IMR-90 (cell line): ENCODE results near the gene RMDN2. TPM values are rescaled to one million over a fixed set of nuclear protein-coding genes. Genes with fewer than 3 reads are reported as not detected.
A peak's percentile ranks its signal among the peaks of the same experiment; 100 is the strongest.
"Not testable (repeated sequence)": the region's sequence is repeated elsewhere in the genome, so short reads cannot be mapped to it uniquely, and the experiment has no call there.

Experiments
- ATAC-seq: fragments of 200-7000 bp; cut with Tn5 transposase; 2 replicates; pipeline ENCODE4 v1.9.1; 2020; ENCODE audit warnings: low read depth, mild to moderate bottlenecking, moderate library complexity
- BruUV-seq: library from RNA; stranded (reverse); fragments of 400-500 nt; replicated peaks from 2 replicates; lab custom pipeline; 2021; lab: Mats Ljungman, UMichigan
- CTCF ChIA-PET: fragments of 300-600 bp; formaldehyde crosslinking; extraction: SDS; loops from one replicate; lab custom pipeline; 2021; ENCODE audit warnings: antibody characterized with exemption; lab: Yijun Ruan, JAX
- POLR2A ChIA-PET: fragments of 300-600 bp; sonication (Branson Sonifier 250); formaldehyde crosslinking; loops from one replicate; lab custom pipeline; 2022; ENCODE audit warnings: antibody characterized with exemption; ENCODE audit not compliant: unreplicated experiment; lab: Charles Lee
- DNase-seq: peaks from one replicate; pipeline ENCODE4 v3.0.0; 2013
- H2AFZ ChIP-seq: replicated peaks from 2 replicates; pipeline ENCODE3; 2013; ENCODE audit warnings: low read length, mild to moderate bottlenecking; ENCODE audit not compliant: poor library complexity
- H2AK5ac ChIP-seq: 2 replicates; pipeline ENCODE4 v1.6.1; 2013; ENCODE audit warnings: low read depth, low read length, inconsistent platforms
- H2AK9ac ChIP-seq: replicated peaks from 2 replicates; pipeline ENCODE3; 2013; ENCODE audit warnings: mild to moderate bottlenecking, low read depth, low read length, moderate library complexity; ENCODE audit not compliant: poor library complexity
- H2BK120ac ChIP-seq: 2 replicates; pipeline ENCODE4 v1.6.1; 2013; ENCODE audit warnings: low read depth, low read length, inconsistent platforms
- H2BK15ac ChIP-seq: 3 replicates; pipeline ENCODE4 v1.6.1; 2013; ENCODE audit warnings: low read depth, low read length, inconsistent platforms
- H2BK20ac ChIP-seq: 2 replicates; pipeline ENCODE4 v1.6.1; 2013; ENCODE audit warnings: low read depth, mild to moderate bottlenecking, inconsistent platforms, low read length, moderate library complexity
- H2BK5ac ChIP-seq: 2 replicates; pipeline ENCODE4 v1.6.1; 2013; ENCODE audit warnings: mild to moderate bottlenecking, low read depth, low read length, inconsistent platforms; ENCODE audit not compliant: poor library complexity, severe bottlenecking
- H3K14ac ChIP-seq: replicated peaks from 2 replicates; pipeline ENCODE4 v1.6.1; 2013; ENCODE audit warnings: low read depth, low read length, inconsistent platforms
- H3K18ac ChIP-seq: 2 replicates; pipeline ENCODE4 v1.6.1; 2013; ENCODE audit warnings: low read depth, low read length, control low read depth
- H3K23ac ChIP-seq: 2 replicates; pipeline ENCODE4 v1.6.1; 2013; ENCODE audit warnings: low read depth, low read length, inconsistent platforms
- H3K27ac ChIP-seq: 2 replicates; pipeline ENCODE4 v1.5.1; 2013; ENCODE audit warnings: mild to moderate bottlenecking, control low read depth, low read length; ENCODE audit not compliant: insufficient read depth
- H3K27me3 ChIP-seq: 2 replicates; pipeline ENCODE4 v1.6.1; 2013; ENCODE audit warnings: low read length; ENCODE audit not compliant: control insufficient read depth, insufficient read depth
- H3K36me3 ChIP-seq: 2 replicates; pipeline ENCODE4 v1.6.1; 2013; ENCODE audit warnings: low read length, mixed read lengths; ENCODE audit not compliant: control insufficient read depth, insufficient read depth
- H3K4ac ChIP-seq: 2 replicates; pipeline ENCODE4 v1.6.1; 2013; ENCODE audit warnings: low read depth, low read length, inconsistent platforms
- H3K4me1 ChIP-seq: 2 replicates; pipeline ENCODE4 v1.6.1; 2013; ENCODE audit warnings: low read length, mixed read lengths; ENCODE audit not compliant: control insufficient read depth, insufficient read depth
- H3K4me2 ChIP-seq: 2 replicates; pipeline ENCODE4 v1.6.1; 2013; ENCODE audit warnings: low read depth, mild to moderate bottlenecking, control low read depth, low read length, moderate library complexity
- H3K4me3 ChIP-seq: 2 replicates; pipeline ENCODE4 v1.5.1; 2013; ENCODE audit warnings: low read depth, mild to moderate bottlenecking, control low read depth, low read length, moderate library complexity; ENCODE audit not compliant: insufficient read depth
- H3K56ac ChIP-seq: 2 replicates; pipeline ENCODE4 v1.6.1; 2013; ENCODE audit warnings: low read length, inconsistent platforms; ENCODE audit not compliant: insufficient read depth; ENCODE audit errors: extremely low read depth
- H3K79me1 ChIP-seq, 2 experiments: 2 replicates each; pipeline ENCODE4 v1.6.1; 2013; ENCODE audit warnings: low read length in 2 of 2, inconsistent platforms in 1 of 2, low read depth in 1 of 2
- H3K9ac ChIP-seq: 2 replicates; pipeline ENCODE4 v1.6.1; 2013; ENCODE audit warnings: low read depth, low read length, control low read depth
- H3K9me1 ChIP-seq: 2 replicates; pipeline ENCODE4 v1.6.1; 2013; ENCODE audit warnings: low read length, inconsistent platforms; ENCODE audit not compliant: insufficient read depth
- H3K9me3 ChIP-seq: 2 replicates; pipeline ENCODE4 v1.6.1; 2013; ENCODE audit warnings: low read length; ENCODE audit not compliant: control insufficient read depth, insufficient read depth
- H4K20me1 ChIP-seq: 2 replicates; pipeline ENCODE4 v1.6.1; 2013; ENCODE audit warnings: low read length, inconsistent platforms; ENCODE audit not compliant: insufficient read depth
- H4K5ac ChIP-seq: 2 replicates; pipeline ENCODE4 v1.6.1; 2013; ENCODE audit warnings: mild to moderate bottlenecking, low read depth, low read length, control low read depth
- H4K8ac ChIP-seq, 2 experiments: 2 replicates each; pipeline ENCODE4 v1.6.1; 2013; ENCODE audit warnings: low read depth in 2 of 2, low read length in 2 of 2, control low read depth in 1 of 2, inconsistent platforms in 1 of 2
- H4K91ac ChIP-seq: 2 replicates; pipeline ENCODE4 v1.6.1; 2013; ENCODE audit warnings: low read depth, low read length, inconsistent platforms; ENCODE audit not compliant: insufficient read depth
- WGBS, 2 experiments: methylation state at CpG; one replicate each; pipeline versions ENCODE4 v1.1.5 to v1.1.7; 2013; ENCODE audit warnings: missing lambda C conversion rate in 2 of 2; ENCODE audit not compliant: insufficient read length in 1 of 2; ENCODE audit errors: extremely low coverage in 2 of 2; 5-methylcytosine and 5-hydroxymethylcytosine counted together
- dilution Hi-C: fragments of 300-500 bp; cut with HindIII; formaldehyde crosslinking; loops from one replicate; pipeline ENCODE4 v1.14.3; 2018; ENCODE audit warnings: low sequenced_read_pairs; ENCODE audit not compliant: unreplicated experiment
- in situ Hi-C: fragments of 300-500 bp; cut with MboI; formaldehyde crosslinking; loops from 3 replicates; pipeline ENCODE4 v1.14.3; 2019; ENCODE audit warnings: low sequenced_read_pairs, inconsistent platforms, mixed read lengths
- intact Hi-C: fragments of 100-400 bp; cut with micrococcal nuclease; formaldehyde crosslinking; loops from 2 replicates; pipeline ENCODE4 v1.10.0; 2022
- polyA plus RNA-seq, 3 experiments: library from polyadenylated mRNA; depleted of rRNA; stranded (reverse); fragments of >200 nt; gene quantifications; 2 replicates each; pipeline ENCODE4 v1.2.3, GENCODE V29; 2012; ENCODE audit warnings: low replicate concordance in 1 of 3
- total RNA-seq: library from RNA; depleted of rRNA; stranded (reverse); fragments of >200 nt; gene quantifications from 2 replicates; pipeline ENCODE4 v1.2.3, GENCODE V29; 2012

The RMDN2 gene
- total and polyA plus RNA-seq, 2 of the 4 experiments (the other 2 are of a cell fraction): 2.3 to 3.0 TPM

DNA sequence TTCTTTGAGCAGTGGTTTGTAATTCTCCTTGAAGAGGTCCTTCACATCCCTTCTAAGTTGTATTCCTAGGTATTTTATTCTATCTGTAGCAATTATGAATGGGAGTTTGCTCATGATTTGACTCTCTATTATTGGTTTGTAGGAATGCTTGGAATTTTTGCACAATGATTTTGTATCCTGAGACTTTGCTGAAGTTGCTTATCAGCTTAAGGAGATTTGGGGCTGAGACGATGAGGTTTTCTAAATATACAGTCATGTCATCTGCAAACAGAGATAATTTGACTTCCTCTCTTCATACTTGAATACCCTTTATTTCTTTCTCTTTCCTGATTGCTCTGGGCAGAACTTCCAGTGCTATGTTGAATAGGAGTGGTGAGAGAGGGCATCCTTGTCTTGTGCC lies 12.5 kb downstream of the RMDN2 start:
- H3K18ac ChIP-seq, H3K4me1 ChIP-seq, CTCF ChIA-PET, H3K36me3 ChIP-seq, BruUV-seq, H2BK20ac ChIP-seq, H3K9me1 ChIP-seq, H3K27ac ChIP-seq, H3K79me1 ChIP-seq, H4K5ac ChIP-seq, H2BK5ac ChIP-seq, intact Hi-C loops, H3K14ac ChIP-seq, dilution Hi-C loops, H2BK15ac ChIP-seq, POLR2A ChIA-PET, H3K4me3 ChIP-seq, H2AK9ac ChIP-seq, H3K23ac ChIP-seq, H2AFZ ChIP-seq, H4K8ac ChIP-seq, in situ Hi-C loops, H3K56ac ChIP-seq, H3K4me2 ChIP-seq, H3K4ac ChIP-seq, H2BK120ac ChIP-seq, H2AK5ac ChIP-seq, H4K91ac ChIP-seq, H3K9ac ChIP-seq, H3K27me3 ChIP-seq, H4K20me1 ChIP-seq, H3K9me3 ChIP-seq: not testable (repeated sequence)
- no CpG with 5 or more reads among the region's 1 CpG for WGBS, 2 experiments
- peak; percentile 32; the same call in 1 of the 2 replicates for ATAC-seq
- DNase-seq: peak; percentile 13

DNA sequence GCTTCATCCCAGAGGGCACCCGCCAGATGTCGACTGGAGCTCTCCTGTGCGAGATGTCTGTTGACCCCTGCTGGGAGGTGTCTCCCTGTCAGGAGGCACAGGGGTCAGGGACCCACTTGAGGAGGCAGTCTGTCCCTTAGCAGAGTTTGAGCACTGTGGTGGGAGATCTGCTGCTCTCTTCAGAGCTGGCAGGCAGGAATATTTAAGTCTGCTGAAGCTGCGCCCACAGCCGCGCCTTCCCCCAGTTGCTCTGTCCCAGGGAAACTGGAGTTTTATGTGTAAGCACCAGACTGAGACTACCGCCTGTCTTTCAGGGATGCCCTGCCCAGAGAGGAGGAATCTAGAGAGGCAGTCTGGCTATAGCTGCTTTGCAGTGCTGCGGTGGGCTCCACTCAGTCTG lies 16.2 kb downstream of the RMDN2 start:
- H2AK5ac ChIP-seq, BruUV-seq, H2BK15ac ChIP-seq, H3K14ac ChIP-seq, H4K5ac ChIP-seq, H3K9ac ChIP-seq, H3K4me2 ChIP-seq, H2BK20ac ChIP-seq, H4K20me1 ChIP-seq, H3K79me1 ChIP-seq, H3K56ac ChIP-seq, in situ Hi-C loops, DNase-seq, H3K23ac ChIP-seq, intact Hi-C loops, H3K36me3 ChIP-seq, H3K18ac ChIP-seq, H3K4me3 ChIP-seq, H2BK120ac ChIP-seq, H3K9me3 ChIP-seq, H3K4me1 ChIP-seq, dilution Hi-C loops, H2AFZ ChIP-seq, H2BK5ac ChIP-seq, ATAC-seq, H3K27me3 ChIP-seq, H2AK9ac ChIP-seq, POLR2A ChIA-PET, H4K91ac ChIP-seq, H3K27ac ChIP-seq, H3K4ac ChIP-seq, H4K8ac ChIP-seq, H3K9me1 ChIP-seq: not testable (repeated sequence)
- WGBS, 2 experiments: 100% methylated on average over 5 of the region's 8 CpGs; no CpG with 5 or more reads in 1 of the 2 experiments
- CTCF ChIA-PET: interaction anchor here (0.6 kb wide), 1 partner anchor 13 kb away, joined by 3 read pairs; no protein-coding TSS in a partner anchor
